Heart right ventricle (tissue), 16 donors: Measurements from ENCODE around the gene C19orf73. TPM values are rescaled to one million over a fixed set of nuclear protein-coding genes. Genes with fewer than 3 reads are reported as not detected.
A peak's percentile ranks its signal among the peaks of the same experiment; 100 is the strongest.

Source experiments
- ATAC-seq, 8 donors: fragments of 200-7000 bp; cut with Tn5 transposase; one replicate each; pipeline ENCODE4 v1.9.1; 2020; ENCODE audit warnings: mild to moderate bottlenecking in 8 of 8, moderate library complexity in 8 of 8, moderate number of reproducible peaks in 1 of 8
- DNase-seq, 2 donors: peaks; one replicate each; pipeline ENCODE4 v3.0.0-alpha.2; 2020
- H3K27ac ChIP-seq, 10 donors: fragments of 200-600 bp; sonication (generic) in 2 of 10; one replicate each; pipeline versions ENCODE4 v1.5.0 to v1.8.0; 2020 to 2022; ENCODE audit warnings: mild to moderate bottlenecking in 3 of 10
- H3K27me3 ChIP-seq, 7 donors: fragments of 200-600 bp; one replicate each; pipeline ENCODE4 v1.8.0; 2021 to 2022; ENCODE audit warnings: mild to moderate bottlenecking in 2 of 7
- H3K36me3 ChIP-seq, 9 donors: fragments of 200-600 bp; sonication (generic) in 1 of 9; one replicate each; pipeline versions ENCODE4 v1.5.0 to v1.8.0; 2020 to 2022; ENCODE audit warnings: mild to moderate bottlenecking in 2 of 9
- H3K4me1 ChIP-seq, 9 donors: fragments of 200-600 bp; sonication (generic) in 1 of 9; one replicate each; pipeline versions ENCODE4 v1.5.0 to v1.8.0; 2020 to 2022; ENCODE audit warnings: mild to moderate bottlenecking in 4 of 9
- H3K4me3 ChIP-seq, 10 donors: fragments of 200-600 bp; sonication (generic) in 2 of 10; one replicate each; pipeline versions ENCODE4 v1.5.0 to v1.8.0; 2020 to 2022; ENCODE audit warnings: mild to moderate bottlenecking in 7 of 10, moderate library complexity in 2 of 10
- H3K9me3 ChIP-seq, 11 donors: fragments of 200-600 bp in 10 of 11; sonication (generic) in 2 of 11; one replicate each; pipeline versions ENCODE4 v1.5.0 to v1.8.0; 2013 to 2022; ENCODE audit warnings: mild to moderate bottlenecking in 2 of 11, control low read depth in 1 of 11, moderate library complexity in 1 of 11
- WGBS, 2 donors: extraction: QIAGEN DNeasy Blood & Tissue Kit; methylation state at CpG; one replicate each; pipeline ENCODE4 v1.1.7; 2013; ENCODE audit warnings: inconsistent platforms in 1 of 2; 5-methylcytosine and 5-hydroxymethylcytosine counted together
- intact Hi-C, 10 donors: fragments of 100-400 bp; cut with DNase I; formaldehyde crosslinking; loops; one replicate each; pipeline versions ENCODE4 v1.11.1 to v1.14.2; 2022
- polyA plus RNA-seq, 2 donors: library from polyadenylated mRNA; stranded (reverse); fragments of 200-250 nt; gene quantifications; one replicate each; pipeline ENCODE4 v1.2.3, GENCODE V29; 2013
- total RNA-seq, 10 donors: library from RNA; stranded (reverse); fragmentation: NEBNext Ultra II Directional in 3 of 10; extraction: Animal tissue kit (Norgen Biotek cat#: 25700) in 3 of 10; gene quantifications; one replicate each; pipeline versions ENCODE4 v1.2.1 to v1.2.4, GENCODE V29; 2021 to 2023
- TF ChIP-seq, protein P1 (sequence below), 9 donors: fragments of 200-600 bp; sonication (generic) in 2 of 9; IDR thresholded peaks; one replicate each; pipeline versions ENCODE4 v1.5.0 to v1.8.0; 2021 to 2022; ENCODE audit warnings: antibody characterized with exemption in 9 of 9, mild to moderate bottlenecking in 5 of 9, moderate library complexity in 1 of 9
- donor health status: Arrhythmogenic right ventricular cardiomyopathy.
- donor health status: ischemic (EF 13 %, LVEDD 7.1; RV severe dilation, severe dysfunction).
- donor health status: healthy with polysubstance abuse.
- donor health status: DM: no; HTN: yes; CAD: no.
- donor health status: DM: no; HTN: no; CAD: no.
- donor health status: ischemic (EF 25% LVEDD 6.9; RV normal size, moderate dysfunction).
- donor health status: ischemic (EF 25% LVEDD 5.7; RV mildly dilated, moderate dysfunction).
- donor health status: healthy.
- donor health status: DM: yes; HTN: yes; CAD: no.
- donor health status: Ischemic cardiomyopathy.
- donor health status: ischemic (EF 35%, LVEDD 5.7; RV mildly dilated, moderate dysfunction).
- donor health status: nonischemic (EF 11% LVEDD 7.7; RV severe dilation, severe dysfunction).
- donor health status: DM: yes; HTN: yes; CAD: no.
- donor health status: PGD.
- donor health status: ischemic (EF 29% LVEDD 5.4; RV normal size, mild dysfunction).
- donor health status: nonischemic (EF 23%, LVEDD 6.1; RV moderate dilation, normal function).

C19orf73 gene
- total and polyA plus RNA-seq, 12 donors, result 0.64 to 5.4 (median 1.2) TPM

DNA sequence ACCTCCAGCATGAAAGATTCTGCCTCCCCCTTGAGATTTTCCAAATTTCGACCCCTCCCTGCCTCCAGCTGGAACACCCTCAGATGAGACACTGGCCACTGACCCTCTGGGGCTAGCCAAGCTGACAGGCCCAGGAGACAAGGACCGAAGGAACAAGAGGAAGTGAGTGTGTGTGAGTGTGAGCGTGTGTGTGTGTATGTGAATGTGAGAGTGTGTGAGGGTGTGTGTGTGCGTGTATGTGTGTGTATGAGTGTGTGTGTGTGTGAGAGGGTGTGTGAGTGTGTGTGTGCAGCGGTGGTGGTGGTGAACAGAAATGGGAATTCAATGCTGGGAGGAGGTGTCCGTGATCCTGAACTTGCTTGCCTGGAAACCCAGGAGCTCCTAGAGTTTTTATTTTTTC lies 22.4 kb upstream of the C19orf73 start:
- Histone ChIP-seq H3K36me3 (no peaks in the 10 kb centered on the region), H3K9me3 (no peaks in the 10 kb centered on the region), H3K27ac (no peak overlapping the region), H3K27me3 (peaks cover 0 to 12% (median 0%) of the 10 kb centered on the region in 7 donors), H3K4me1 (peaks cover 7 to 35% (median 14%) of the 10 kb centered on the region in 9 donors), H3K4me3 (no peak overlapping the region)
- 80 to 81% methylated on average over 6 of the region's 6 CpGs for WGBS, 2 donors
- no peak for ATAC-seq
- TF ChIP-seq, protein P1, sequence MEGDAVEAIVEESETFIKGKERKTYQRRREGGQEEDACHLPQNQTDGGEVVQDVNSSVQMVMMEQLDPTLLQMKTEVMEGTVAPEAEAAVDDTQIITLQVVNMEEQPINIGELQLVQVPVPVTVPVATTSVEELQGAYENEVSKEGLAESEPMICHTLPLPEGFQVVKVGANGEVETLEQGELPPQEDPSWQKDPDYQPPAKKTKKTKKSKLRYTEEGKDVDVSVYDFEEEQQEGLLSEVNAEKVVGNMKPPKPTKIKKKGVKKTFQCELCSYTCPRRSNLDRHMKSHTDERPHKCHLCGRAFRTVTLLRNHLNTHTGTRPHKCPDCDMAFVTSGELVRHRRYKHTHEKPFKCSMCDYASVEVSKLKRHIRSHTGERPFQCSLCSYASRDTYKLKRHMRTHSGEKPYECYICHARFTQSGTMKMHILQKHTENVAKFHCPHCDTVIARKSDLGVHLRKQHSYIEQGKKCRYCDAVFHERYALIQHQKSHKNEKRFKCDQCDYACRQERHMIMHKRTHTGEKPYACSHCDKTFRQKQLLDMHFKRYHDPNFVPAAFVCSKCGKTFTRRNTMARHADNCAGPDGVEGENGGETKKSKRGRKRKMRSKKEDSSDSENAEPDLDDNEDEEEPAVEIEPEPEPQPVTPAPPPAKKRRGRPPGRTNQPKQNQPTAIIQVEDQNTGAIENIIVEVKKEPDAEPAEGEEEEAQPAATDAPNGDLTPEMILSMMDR (IDR thresholded peaks at IDR 0.05), result no peak
- no peak for DNase-seq
- intact Hi-C loops, result loop anchor here in 1 of 10 donors (5.0 kb wide), 1 partner anchor 44 kb away; no protein-coding TSS in a partner anchor

DNA sequence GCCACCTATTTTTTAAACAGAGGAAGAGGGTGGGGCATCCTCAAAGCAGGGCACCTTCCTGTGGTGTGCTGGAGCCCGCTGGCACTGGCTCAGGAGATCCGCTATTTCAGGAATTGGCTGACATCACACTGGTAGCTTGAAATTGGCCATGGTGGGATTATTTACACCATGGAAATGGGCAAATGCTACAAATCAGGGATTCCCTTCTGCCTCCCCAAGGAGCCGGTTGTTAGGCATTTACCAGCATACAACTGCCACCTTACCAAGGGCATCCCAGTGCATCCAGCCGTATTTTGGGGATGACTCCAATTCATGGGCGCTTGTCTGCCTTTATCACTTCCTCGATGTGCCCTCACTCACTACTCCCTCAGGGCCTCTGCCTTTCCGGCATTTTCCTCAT lies 22.0 kb upstream of the C19orf73 start:
- TF ChIP-seq, protein P1 (IDR thresholded peaks at IDR 0.05), result no peak
- Histone ChIP-seq H3K9me3 (no peaks in the 10 kb centered on the region), H3K36me3 (no peaks in the 10 kb centered on the region), H3K27me3 (peaks cover 0 to 10% (median 0%) of the 10 kb centered on the region in 7 donors), H3K4me3 (no peak overlapping the region), H3K27ac (no peak overlapping the region), H3K4me1 (peaks cover 4 to 35% (median 13%) of the 10 kb centered on the region in 9 donors)
- ATAC-seq, result no peak
- WGBS, 2 donors, result 74 to 81% methylated on average over 7 of the region's 7 CpGs
- intact Hi-C loops, result loop anchor here in 1 of 10 donors (5.0 kb wide), 1 partner anchor 44 kb away; no protein-coding TSS in a partner anchor
- no peak for DNase-seq

DNA sequence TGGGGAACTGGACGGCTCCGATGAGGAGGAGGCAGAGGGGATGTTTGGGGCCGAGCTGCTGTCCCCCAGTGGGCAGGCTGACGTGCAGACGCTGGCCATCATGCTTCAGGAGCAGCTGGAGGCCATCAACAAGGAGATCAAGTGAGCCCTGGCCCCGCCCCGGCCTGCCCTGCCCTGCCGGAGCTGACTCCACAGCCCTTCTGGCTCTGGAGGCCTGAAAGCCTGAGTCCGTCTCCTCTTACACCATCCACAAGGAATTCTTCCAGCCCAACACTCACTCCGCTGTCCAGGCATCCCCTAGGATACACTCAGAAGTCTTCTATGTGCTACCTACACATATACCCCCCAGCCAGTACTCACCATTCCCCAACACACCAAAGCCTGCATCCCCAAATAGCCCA lies 17.8 kb upstream of the C19orf73 start:
- Histone ChIP-seq H3K4me1 (peaks cover 0 to 29% (median 16%) of the 10 kb centered on the region in 9 donors), H3K4me3 (peak overlapping the region in 2 of 10 donors; percentile 13 to 16), H3K27ac (peak overlapping the region in 9 of 10 donors; percentile 21 to 69 (median 53)), H3K27me3 (peaks cover 0 to 19% (median 0%) of the 10 kb centered on the region in 7 donors), H3K36me3 (no peaks in the 10 kb centered on the region), H3K9me3 (no peaks in the 10 kb centered on the region)
- ATAC-seq, result peak; percentile 53 to 79 (median 66)
- TF ChIP-seq, protein P1 (IDR thresholded peaks at IDR 0.05), result no peak
- 64 to 67% methylated on average over 10 of the region's 10 CpGs for WGBS, 2 donors
- DNase-seq, result peak; percentile 79 to 85
- intact Hi-C loops, result no loop called here

DNA sequence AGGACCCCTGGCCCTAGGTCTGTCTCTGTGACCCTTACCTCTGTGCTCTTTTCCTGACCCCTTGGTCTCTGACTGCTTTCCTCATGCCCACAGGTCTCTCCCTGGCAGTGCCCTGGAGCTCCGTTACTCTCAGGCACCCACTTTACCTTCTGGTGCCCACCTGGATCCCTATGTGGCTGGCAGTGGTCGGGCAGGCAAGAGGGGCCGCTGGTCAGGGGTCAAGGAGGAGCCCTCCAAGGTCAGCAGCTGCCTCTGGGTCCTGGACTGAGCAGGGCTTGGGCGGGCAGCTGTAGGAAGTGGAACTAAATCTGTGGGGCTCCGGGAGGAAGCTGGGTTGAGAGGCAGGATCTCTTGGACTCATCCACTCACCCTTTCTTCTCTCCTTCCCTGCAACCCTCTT lies 16.7 kb upstream of the C19orf73 start:
- Histone ChIP-seq H3K27ac (peak overlapping the region in 4 of 10 donors; percentile 51 to 68 (median 54)), H3K9me3 (no peaks in the 10 kb centered on the region), H3K4me3 (no peak overlapping the region), H3K4me1 (peaks cover 0 to 29% (median 16%) of the 10 kb centered on the region in 9 donors), H3K27me3 (peaks cover 0 to 19% (median 0%) of the 10 kb centered on the region in 7 donors), H3K36me3 (no peaks in the 10 kb centered on the region)
- TF ChIP-seq, protein P1 (IDR thresholded peaks at IDR 0.05), result no peak
- no peak for DNase-seq
- 83 to 91% methylated on average over 5 of the region's 5 CpGs for WGBS, 2 donors
- ATAC-seq, result no peak
- intact Hi-C loops, result no loop called here
